T-helper 1 cell (primary cell): ENCODE results near the gene RCL1.
"Not testable (repeated sequence)": the region's sequence is repeated elsewhere in the genome, so short reads cannot be mapped to it uniquely, and the experiment has no call there.

Experiments
- DNase-seq, 5 donors: peaks; one replicate each; pipeline ENCODE4 v3.0.0-alpha.2; 2012 to 2020

RCL1 gene

DNA sequence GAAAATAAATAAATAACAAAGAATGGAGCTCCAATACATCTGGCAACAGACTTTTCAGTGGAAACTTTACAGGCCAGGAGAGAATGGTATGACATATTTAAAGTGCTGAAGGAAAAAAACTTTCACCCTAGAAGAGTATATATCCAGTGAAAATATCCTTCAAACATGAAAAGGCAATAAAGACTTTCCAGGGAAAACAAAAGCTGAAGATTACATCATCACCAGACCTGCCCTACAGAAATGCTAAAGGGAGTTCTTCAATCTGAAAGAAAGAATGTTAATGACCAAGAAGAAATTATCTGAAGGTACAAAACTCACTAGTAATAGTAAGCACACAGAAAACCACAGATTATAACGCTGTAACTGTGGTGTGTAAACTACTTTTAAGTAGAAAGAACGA, 8.3 kb upstream of the RCL1 start:
- DNase-seq, result no peak

DNA sequence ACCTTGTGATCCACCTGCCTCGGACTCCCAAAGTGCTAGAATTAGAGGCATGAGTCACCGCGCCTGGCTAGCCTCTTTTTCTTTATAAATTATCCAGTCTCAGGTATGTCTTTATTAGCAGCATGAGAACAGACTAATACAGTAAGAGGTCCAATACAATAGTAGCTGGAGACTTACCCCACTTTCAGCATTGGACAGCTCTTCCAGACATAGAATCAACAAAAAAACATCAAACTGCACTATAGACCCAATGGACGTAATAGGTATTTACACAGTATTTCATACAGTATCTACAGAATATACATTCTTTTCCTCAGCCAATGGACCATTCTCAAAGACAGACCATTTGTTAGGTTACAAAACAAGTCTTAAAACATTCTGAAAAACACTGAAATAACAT, 6.1 kb upstream of the RCL1 start:
- no peak for DNase-seq

DNA sequence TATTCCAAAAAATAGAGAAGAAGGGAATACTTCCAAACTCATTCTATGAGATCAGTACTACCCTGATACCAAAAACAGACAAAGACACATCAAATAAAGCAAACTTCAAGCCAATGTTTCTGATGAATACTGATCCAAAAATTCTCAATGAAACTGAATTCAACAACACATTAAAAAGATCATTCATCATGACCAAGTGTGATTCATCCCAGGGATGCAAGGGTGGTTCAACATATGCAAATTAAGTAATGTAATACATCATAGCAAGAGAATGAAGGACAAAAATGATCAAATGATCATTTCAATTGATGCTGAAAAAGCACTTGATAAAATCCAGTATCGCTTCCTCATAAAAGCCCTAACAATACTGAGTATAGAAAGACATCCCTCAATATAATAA, 4.9 kb upstream of the RCL1 start:
- DNase-seq, result no peak

DNA sequence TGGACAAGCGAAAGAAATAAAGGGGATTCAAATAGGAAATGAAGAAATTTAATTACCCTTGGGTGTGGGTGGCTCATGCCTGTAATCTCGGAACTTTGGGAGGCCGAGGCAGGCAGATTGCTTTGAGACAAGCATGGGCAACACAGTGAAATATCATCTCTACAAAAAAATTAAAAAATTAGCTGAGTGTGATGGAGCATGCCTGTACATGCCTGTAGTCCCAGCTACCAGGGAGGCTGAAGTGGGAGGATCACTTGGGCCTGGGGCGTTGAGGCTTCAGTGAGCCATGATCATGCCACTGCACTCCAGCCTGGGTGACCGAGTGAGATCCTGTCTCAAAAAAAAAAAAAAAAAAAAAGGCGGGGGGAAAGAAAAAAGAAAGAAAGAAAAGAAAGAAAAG, 4.0 kb upstream of the RCL1 start:
- no peak for DNase-seq

GRCh38 chr9:4792054-4792571, 631 bp upstream of the RCL1 start:
- DNase-seq, result no peak

DNA sequence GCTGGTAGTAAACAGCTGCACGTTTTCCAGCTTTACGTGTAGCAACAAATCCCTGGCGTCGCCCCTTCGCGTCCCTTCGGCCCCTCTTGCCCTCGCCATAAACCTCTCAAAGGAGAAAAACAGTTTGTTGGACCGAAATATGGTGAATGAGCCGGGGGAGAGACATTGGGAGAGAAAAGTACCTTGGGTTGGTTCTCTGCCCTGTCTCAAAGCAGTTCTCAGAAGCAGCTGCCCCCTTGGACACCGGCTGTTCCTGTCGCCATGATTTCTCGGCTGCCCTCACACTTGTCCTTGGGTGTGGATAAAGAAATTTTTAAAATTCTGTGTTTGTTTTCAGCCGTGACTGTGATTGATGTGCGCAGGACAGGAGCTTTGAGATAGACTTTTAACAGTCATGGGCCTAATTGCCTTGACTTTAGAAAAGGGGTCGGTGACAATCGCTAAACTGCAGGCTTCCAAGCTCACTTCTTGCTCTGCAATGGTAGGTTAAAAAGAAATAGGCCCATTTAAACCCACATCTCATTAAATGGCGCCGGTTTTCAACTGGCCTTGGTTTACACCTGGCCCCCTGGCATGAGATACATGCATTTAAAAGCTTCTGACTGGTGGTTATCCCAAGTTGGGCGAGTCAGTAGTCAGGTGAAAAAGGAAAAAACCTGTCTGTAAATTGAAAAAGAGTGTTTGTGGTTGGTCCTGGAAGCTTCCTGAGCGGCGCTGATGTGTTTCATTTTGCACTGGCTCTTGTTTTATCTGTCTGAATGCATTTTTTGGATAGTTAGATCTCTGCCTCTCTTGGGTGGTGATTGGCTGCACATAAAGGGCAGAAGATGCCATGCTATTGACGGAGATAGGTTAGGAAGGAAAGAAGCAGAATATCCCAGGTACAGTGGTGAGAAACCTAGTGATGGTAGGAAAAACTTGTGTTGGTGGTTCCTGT, 983 bp downstream of the RCL1 start:
- peak in 1 of 5 donors; percentile 7 for DNase-seq

GRCh38 chr9:4794691-4795090, 1.9 kb downstream of the RCL1 start:
- DNase-seq, result no peak

GRCh38 chr9:4795108-4795507, 2.4 kb downstream of the RCL1 start:
- DNase-seq, result not testable (repeated sequence)

GRCh38 chr9:4796530-4796929, 3.8 kb downstream of the RCL1 start:
- no peak for DNase-seq

DNA sequence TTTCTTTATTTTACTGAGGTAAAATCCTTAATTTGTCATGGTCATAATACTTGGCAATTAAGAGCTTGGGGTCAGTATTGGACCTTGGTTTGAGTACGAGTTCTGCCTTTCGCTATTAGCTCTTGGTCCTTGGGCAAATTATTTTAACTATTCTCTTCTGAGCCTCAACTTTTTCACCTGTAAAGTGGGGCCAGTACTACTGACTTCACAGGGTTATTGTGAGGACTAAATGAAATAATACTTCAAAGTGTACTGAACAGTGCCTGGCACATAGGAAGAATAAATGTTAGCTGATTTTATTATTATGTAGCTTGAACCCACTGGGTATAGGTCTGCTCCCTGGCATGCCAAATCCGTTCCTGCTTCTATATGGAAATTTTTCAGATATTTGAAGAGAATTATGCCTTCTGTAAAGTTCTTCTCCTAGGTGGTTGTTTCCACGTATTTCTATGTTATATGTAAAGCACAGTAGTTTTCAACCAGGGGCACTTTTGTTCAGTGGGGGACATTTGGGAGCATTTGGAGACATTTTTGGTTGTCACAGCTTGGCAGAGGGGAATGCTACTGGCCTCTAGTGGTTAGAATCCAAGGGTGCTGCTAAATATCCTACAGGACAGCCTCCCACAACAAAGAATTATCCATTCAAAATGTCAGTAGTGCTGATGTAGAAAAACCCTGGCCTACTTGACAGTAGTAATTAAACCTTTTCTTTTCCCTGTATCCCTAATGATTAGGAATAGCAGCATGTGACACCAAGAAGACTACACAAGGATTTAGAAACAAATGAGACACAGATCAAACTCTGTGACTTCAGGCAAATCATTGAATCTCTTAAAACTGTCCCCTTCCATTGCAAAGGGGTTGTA, 4.5 kb downstream of the RCL1 start:
- peak in 1 of 5 donors; percentile 21 for DNase-seq

DNA sequence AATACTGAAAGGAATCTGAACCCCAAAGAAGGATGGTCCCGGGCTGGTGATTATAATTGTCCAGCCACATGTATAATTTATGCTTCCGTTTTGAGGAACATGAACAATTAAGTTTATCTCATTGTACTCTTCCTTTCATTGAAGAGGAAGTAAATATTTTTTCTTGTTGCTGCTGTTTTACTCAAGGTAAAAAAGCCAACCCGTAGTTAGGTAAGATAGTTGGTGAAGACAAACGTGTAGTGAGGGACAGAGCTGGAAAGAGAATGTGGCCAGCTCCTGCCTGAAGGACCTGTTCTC, 5.1 kb downstream of the RCL1 start:
- no peak for DNase-seq

- no peak for DNase-seq
Measured at GRCh38 chr9:4798281-4799032, 5.7 kb downstream of the RCL1 start.

- DNase-seq, result no peak
Measured at GRCh38 chr9:4799033-4799430, 6.3 kb downstream of the RCL1 start.

- DNase-seq, result no peak
Measured at GRCh38 chr9:4799775-4800174, 7.0 kb downstream of the RCL1 start.

DNA sequence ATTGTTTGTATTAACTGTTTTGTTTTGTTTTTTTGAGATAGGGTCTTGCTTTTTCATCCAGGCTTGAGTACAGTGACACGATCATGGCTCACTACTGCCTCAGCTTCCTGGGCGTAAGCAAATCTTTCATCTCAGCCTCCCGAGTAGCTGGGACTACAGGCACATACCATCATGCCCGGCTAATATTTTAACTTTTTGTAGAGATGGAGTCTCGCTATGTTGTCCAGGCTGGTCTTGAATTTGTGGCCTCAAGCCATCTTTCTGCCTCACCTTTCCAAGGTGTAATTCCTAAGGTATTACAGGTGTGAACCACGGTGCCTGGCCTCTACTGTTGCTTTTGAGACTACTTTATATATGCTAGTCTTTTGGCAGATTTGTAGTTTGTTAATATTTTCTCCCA, 8.4 kb downstream of the RCL1 start:
- no peak for DNase-seq

GRCh38 chr9:4803670-4804530, 11.2 kb downstream of the RCL1 start:
- no peak for DNase-seq

DNA sequence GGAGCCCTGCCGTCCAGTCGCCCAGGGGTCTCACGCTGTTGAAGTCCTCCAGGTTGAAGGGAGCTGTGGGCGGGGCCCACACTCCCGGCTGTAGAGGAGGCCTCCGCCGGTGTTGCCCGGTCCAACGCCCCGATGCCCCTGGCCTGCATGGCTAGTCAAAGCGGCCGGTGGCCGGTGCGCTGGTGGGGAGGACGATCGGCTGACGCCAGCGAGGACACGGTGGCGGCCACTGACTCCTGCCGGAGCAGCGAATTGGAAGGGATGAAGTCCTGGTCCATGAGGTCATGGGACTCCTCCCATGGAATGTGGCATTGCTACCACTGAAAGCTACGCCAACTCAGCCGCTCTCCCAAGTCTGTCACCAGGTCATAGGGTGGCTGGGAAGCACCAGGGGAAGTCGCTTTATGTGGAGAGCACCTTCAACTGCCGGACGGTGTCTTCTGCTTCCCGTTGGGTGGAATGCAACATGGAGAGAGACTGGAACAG, 11.8 kb downstream of the RCL1 start:
- DNase-seq, result no peak

GRCh38 chr9:4805191-4805918, 12.6 kb downstream of the RCL1 start:
- DNase-seq, result no peak

GRCh38 chr9:4810565-4810964, 17.8 kb downstream of the RCL1 start:
- DNase-seq, result no peak

GRCh38 chr9:4811824-4812223, 19.1 kb downstream of the RCL1 start:
- DNase-seq, result no peak

- DNase-seq, result no peak
Measured at GRCh38 chr9:4812858-4813257, 20.1 kb downstream of the RCL1 start.
